DMS153 treated with DMSO at 0.1 percent for 48 hours (cell line): ENCODE measurements around the gene GPR17.

Source experiments
- DNase-seq: peaks from one replicate; lab custom pipeline; 2025; ENCODE audit not compliant: unreplicated experiment; lab: John Stamatoyannopoulos, UW

GPR17 gene

DNA sequence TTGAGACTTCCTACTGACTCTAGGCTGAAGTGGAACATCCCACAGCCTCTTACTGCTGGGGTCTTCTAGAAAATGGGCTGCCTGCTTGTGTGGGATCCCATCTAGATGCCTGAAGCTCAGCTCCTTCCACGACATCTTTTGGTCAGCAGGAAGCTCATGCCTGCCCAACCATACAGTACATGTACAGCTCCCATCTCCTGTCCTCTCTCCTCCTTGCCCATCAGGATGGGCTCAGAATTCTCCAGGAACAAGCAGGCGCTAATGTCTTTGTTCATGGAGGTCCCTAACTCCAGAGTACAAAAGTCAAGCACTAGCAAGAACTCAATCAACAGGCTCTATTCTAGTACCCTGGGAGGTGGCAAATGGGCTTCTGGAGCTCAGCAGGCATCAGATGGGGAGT, 31.7 kb upstream of the GPR17 start:
- no peak for DNase-seq

DNA sequence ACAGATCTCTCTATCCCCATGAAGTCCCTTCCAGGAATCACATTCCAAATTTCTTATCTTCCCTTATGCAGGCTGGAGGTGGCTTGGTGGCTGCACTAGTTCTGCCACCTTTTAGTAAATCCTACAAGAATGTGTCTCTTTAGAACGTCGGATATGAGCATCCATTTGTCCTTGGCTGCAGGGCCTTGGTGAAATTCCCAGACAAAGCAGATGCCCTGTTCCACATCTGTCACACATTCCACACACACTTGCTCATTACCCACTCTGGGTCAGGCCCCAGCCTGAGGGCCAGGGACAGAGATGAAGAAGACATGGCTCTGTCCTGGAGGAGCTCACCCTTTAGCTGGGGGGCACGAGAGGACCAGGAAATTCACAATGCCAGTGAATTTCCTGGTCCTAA, 31.2 kb upstream of the GPR17 start:
- no peak for DNase-seq

DNA sequence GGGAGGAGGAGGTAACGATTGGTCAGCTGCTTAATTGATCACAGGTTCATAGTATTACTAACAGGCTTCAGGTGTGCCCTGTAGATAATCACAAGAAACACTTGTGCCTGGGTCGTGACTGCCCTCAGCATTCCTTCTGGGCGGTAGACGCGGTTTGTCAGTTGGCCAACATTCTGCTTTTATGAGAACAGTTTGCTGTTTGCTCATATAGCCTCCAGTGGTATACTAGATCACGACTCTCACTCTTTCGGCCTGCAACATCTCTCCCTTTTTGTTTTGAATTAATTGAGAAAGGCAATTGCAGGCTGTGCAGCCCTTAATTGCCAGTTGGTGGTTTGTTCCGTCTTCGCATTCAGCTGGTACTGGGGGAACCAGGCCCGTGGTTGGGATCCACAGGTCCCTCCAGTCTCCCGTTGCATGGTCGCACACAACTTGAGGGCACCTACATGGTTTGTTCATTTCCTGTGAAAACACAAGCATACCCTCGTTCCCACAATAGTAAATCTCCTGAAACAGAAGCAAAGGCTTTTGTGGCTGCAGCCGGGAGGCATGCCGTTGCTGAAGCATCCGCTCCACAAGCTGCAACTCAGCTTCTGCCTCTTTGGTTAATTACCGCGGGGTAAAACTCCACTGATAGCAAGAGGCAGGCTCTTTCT, 30.3 kb upstream of the GPR17 start:
- no peak for DNase-seq

DNA sequence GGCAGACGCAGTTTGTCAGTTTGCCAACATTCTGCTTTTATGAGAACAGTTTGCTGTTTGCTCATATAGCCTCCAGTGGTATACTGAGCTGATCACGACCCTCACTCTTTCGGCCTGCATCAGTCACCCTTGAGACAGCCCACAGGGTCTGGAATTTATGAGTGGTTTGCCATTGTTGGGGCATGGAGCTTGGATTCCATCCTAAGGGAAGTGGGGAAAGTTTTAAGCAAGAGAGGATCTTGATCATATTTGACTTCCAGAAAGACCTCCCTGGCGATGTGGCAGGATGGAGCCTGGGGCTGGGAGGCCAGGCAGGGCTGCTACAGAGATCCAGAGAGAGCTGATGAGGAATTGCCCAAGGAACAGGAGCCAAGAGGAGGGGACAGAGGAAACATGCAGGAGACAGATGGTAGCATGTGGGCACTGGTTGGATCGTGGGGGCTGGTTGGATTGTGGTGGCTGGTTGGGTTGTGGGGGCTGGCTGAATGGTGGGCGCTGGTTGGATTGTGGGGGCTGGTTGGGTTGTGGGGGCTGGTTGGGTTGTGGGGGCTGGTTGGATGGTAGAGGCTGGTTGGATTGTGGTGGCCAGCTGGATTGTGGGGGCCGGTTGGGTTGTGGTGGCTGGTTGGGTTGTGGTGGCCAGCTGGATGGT, 27.3 kb upstream of the GPR17 start:
- DNase-seq: no peak

DNA sequence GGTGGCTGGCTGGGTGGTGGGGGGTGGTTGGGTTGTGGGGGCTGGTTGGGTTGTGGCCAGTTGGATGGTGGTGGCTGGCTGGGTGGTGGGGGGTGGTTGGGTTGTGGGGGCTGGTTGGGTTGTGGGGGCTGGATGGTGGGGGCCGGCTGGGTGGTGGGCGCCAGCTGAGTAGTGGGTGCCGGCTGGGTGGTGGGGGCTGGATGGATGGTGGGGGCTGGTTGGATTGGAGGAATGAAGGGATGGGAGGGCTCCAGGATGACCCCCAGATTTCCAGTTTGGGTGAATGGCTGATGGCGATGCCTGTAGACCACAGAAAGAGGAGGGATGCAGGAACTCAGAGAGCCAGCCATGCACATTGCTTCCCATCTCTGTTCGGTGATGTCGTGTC, 26.8 kb upstream of the GPR17 start:
- DNase-seq: no peak

DNA sequence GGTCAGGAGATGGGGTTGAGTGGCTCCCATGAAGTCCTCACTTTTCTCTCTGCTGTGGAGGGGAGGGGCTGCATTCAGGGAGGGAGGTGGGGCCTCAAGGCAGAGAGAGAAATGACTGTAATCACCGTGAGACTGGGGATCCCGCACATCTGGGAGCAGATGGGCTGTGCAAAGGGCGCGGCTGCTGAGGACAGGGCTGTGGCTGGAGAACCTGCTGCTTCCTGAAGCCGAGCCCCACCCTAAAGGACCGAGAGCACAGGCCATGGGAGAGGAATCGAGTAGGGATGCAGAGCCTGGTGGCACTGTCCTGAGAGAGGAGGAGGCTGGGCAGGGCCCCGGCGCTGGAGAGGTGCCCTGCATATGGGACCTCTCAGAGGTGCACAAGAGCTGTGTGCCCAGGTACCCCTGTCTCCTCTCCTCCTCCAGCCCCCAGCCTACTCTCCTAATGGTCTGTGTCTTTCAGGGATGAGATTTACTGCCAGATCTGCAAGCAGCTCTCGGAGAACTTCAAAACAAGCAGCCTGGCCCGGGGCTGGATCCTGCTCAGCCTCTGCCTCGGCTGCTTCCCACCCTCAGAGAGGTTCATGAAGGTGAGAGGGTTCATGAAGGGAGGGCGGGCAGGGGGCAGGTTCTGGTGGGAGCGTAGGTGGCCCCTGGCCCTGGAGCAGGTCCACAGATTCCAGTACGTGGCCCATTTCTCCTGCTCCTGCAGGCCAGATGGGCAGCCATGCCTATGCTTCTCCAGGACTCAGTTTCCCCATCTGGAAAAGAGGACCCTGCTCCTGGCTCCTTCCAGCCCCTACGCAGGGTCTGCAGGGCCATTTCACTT, 25.9 kb upstream of the GPR17 start:
- no peak for DNase-seq

DNA sequence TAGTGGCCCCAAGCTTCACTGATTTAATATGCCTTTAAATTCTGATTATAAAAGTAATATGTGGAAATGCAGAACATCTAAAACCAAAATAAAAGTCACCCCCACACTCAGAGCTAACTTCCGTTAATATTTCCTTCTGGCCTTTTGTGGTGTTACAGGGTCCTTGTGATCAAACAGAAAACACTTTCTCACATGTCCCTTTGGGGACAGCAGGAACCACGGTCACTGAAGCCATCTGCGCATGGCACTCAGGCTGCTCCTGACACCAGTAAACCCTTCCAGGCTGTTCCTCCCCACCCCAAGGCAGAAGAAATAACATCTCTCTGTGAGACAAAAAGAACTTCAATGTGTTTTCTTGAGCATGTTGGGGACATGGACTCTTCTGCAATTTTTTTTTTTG, 25.1 kb upstream of the GPR17 start:
- DNase-seq: no peak

DNA sequence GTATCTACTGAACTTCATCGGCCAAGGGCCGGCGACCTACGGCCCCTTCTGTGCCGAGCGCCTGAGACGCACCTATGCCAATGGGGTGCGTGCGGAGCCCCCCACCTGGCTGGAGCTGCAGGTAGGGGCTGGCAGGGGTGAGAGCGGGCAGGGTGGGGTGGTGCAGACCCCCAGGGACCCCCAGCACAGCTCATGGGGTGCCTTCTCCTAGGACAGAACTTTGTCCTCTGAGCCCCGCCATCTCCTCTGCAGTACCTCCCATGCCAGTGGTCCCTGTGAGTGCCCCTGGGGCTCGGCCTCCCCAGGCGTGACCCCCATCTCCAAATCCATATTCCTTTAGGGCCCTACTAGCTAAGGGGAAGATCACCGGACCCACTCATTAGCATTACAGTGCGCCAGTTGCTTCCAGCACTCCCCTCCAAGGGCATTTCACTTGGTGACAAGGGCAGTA, 23.9 kb upstream of the GPR17 start:
- DNase-seq: no peak

DNA sequence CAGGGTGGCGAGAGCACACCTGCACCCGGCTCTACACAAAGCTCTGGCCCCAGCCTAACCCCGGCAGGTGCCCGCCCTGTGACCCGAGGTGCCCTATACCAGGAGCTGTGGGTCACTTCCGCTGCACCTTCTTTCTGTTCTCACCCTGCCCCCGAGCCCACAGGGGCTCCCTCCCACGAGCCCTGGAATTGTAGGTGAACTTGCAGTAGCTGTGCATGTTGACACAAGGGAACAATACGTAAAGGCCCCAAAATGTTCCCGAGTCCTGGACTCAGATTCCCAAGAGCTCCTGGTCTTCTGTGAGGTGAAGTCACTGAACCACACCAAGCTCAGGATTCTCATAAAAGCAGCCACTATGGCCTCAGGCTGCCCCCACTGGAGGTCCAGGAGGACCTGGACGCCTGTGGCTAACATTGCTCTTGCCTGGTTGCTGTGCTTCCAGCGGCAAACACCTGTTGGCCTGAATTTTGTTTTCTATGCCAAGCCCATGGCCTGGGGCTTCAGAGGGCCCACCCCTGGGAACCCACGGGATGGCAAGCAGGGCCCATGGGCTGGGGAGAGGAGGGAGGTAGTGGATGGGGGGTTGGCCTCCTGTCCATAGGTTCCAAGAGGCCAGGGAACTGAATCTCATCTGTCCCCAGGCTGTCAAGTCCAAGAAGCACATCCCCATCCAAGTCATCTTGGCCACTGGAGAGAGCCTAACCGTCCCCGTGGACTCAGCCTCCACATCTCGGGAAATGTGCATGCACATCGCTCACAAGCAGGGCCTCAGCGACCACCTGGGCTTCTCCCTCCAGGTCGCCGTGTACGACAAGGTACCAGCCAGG, 23.2 kb upstream of the GPR17 start:
- DNase-seq: no peak

DNA sequence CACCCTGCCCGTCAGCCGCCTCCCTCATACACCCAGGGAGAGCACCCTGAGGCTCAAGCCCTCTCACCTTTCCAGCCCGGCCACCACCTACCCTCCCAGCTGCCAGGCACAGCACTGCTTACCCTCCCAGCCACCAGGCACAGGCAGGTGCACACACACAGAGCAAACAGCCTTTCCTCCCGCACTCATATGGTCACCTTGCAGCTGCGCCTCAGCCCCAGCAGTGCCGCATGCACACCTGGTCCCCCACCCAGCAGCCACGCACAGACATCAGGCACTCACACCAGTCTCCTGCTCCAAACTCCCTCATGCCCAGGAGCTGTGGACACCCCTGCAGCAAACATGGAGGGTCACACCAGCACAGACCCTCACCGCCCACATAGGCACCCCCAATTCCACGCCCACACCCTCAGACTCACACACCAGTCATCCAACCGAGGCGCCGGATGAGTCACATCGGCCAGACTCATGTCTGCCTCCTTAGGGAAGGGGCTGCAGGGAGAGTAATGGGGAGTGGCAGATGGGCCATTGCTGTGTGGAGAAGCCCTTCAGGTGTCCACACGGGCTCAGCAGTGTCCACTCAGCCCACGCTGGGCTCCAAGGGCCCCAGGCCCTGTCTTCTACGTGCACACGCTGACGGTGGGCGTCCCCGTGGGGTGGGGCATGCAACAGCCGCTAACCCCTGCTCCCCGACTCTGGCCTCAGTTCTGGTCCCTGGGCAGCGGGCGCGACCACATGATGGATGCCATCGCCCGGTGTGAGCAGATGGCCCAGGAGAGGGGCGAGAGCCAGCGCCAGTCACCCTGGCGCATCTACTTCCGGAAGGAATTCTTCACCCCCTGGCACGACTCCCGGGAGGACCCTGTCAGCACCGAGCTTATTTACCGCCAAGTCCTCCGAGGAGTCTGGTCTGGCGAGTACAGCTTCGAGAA, 22.3 kb upstream of the GPR17 start:
- DNase-seq: no peak

DNA sequence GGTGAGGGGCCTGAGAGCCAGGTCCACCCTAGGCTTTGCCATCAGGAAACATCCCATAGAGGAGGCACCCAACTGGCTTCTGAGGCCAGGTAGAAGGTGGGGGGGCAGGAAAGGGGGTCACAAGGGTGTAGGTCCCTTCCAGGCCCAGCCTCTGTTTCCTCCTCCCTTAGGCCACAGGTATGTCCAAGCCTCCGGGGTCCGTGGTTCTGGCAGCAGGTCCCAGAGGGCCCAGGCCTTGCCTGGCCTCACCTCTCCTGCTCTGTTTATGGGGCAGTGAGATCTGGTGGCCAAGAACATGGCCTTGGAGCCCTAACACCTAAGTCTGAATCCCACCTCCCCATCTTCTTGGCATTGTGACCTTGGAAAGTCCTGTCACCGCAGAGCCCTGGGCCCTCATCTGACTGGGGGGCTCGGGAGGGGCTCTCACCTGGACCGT, 21.6 kb upstream of the GPR17 start:
- no peak for DNase-seq

DNA sequence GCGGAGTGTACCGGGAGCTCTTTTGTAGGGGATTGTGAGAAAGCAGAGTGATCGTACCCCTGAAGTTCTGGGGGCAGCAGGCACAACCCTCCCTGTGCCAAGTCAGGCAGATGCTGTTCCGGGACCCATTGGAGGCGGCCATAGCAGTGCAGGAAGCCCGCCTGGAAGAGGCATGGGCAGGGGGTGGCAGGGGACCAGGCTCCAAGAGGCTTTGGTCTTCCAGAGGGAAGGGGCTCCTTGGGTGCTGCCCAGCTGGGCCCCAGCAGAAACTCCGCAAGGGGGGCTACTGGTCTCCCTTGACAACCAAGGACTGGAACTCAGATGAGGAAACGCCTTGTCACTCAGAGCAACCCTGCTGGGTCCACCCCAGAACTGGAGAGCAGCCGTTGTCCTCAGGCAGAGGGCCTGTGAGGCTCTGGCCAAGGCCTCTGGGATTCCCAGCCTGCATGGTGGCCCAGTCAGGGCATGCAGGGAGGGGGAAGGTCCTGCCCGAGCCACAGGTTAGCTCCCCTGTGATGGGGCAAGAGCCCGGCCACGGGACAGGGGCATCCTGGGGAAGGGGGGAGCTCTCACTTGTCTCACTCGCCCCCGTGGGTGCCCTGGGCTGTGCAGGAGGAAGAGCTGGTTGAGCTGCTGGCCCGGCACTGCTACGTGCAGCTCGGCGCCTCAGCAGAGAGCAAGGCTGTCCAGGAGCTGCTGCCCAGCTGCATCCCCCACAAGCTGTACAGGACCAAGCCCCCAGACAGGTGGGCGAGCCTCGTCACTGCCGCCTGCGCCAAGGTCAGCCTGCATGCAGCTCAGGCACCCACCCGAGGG, 21.0 kb upstream of the GPR17 start:
- no peak for DNase-seq

DNA sequence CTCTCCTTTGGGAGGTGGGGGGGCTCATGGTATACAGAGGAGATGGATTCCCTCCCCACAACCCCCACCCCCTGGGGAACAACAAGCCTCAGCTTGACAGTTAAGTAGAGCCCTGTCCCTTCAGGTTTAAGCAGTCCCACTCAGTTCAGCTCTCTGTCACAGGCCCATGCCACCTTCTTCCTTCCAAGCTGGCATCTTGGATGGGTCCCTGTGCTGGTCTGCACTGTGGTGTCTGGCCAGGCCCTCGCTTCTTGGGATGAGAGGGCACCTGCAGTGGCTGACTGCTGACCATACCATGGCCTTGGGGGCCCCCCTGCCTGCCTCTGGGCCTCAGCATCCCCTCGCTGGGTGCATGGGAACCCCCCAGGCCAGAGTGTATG, 20.4 kb upstream of the GPR17 start:
- no peak for DNase-seq

DNA sequence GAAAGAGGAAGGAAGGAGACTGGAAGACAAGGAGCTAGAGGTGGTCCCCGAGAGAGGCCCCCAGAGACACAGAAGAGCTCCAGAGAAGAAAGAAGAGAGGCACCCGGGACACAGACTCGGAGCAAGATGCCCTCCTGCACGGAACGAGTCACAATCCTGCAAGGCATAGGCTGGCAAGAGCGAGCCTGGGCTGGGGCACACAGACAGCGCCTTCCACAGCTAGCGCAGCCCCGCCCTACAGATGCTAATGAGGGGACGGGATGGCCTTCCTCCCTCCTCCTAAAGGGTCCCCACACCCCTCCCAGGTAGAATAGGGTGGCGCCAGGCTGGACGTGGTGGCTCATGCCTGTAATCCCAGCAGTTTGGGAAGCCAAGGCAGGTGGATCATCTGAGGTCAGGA, 19.8 kb upstream of the GPR17 start:
- no peak for DNase-seq

DNA sequence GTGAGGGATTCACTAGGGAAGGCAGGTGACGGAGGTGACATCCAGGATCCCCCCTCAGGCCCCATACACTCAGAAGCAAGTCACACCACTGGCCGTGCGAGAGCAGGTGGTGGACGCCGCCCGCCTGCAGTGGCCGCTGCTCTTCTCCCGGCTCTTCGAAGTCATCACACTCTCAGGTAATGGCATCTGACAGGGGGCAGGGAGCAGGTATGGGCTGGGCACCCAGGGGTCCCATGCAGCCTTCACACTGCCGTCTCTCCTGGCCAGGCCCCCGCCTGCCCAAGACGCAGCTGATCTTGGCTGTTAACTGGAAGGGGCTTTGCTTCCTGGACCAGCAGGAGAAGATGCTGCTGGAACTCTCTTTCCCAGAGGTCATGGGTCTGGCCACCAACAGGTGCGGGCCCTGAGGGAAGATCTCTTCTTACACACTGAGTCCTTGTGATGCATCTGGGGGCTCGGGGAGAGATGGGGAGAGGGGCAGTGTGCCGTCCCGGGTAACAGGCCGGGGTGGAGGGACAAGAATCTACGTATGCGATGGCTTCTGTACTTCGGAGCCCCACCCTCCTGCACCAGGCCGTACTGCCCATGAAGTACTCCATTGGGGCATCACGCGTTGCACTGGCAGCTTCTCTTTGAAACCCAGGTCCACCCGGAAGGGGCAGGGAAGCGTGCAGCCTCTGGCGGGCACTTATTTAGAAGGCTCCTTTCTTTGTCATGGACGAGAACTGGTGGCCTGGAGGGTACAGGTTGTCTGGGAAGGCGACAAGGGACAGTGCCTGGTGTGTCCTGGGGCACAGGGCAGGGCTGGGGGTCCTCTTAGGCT, 18.8 kb upstream of the GPR17 start:
- no peak for DNase-seq

DNA sequence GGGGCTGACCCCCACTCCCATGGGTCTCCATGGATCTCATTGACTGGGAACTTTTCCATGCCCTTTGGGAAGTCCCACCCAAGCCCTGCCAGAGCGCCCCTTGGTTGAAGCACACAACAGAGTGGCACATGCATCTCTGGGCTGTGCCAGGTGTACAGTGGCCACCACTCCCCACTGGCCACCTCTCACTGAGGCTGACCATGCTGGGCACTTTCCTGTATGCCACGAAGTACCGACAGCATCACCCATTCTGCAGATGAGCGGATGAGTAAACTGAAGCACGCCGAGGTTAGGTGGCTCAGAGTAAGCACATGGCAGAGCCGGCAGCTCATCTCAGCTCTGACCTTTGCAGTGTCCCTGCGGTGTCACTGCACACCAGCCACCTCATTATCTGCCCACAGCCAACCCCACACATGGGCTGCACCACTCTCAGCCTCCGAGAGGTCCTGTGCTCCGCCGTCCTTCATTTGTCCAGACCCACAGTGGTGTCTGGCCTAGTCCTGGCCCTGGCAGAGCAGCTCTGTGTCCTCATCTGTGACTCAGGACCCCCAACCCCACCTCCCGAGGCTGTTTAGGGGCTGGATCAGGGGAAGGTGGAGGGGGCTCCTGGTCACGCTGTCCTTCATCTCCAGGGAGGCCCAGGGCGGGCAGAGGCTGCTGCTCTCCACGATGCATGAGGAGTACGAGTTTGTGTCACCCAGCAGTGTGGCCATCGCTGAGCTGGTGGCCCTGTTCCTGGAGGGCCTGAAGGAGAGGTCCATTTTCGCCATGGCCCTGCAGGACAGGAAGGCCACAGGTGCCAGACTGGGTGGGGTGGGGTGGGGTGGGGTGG, 18.0 kb upstream of the GPR17 start:
- no peak for DNase-seq

DNA sequence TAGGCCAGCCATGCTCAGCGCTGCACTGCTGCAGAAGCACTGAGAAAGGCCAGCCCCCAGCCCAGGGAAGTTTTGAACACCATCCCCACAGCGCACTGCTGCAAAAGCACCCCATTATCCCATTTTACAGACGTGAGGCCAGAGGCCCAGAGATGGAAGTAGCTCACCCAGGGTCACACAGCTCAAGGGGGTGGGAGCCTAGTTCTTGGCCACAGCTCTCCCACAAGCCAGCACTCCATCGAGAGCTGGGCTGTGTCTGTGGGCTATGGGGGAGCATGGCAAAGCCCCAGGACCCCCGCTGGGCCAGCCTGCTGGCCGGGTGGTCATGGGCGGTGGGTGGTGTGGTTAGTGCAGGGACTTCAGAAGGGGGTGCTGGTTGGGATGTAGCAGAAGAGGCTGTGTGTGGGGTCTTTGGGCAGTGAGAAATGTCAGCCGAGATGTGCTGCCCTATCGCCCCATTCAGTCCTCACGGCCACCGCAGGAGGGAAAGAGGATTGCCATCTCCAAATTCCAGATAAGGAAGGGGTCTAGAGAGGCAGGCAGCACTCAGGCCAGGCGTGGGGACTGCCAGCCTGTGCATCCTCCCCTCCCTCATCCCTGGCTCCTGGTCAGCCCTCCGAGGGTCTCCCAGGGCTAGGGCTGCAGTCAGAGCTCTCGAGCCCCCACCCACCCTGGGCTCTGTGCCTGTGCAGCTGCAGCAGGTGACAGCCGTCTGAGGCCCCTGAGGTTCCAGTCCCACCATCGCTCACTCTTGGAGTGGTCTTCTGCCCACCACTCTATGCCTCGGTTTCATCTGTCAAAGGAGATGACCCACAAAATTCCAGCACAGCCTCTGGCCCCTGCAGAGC, 17.0 kb upstream of the GPR17 start:
- DNase-seq: no peak
